Peyer's patch (tissue), 4 donors: Measurements from ENCODE around the gene CDYL. TPM values are rescaled to one million over a fixed set of nuclear protein-coding genes. Genes with fewer than 3 reads are reported as not detected.

Experiments used
- DNase-seq, 3 donors: peaks; one replicate each; pipeline ENCODE4 v3.0.0-alpha.2; 2017 to 2019
- H3K27ac ChIP-seq, 4 donors: fragments of 200-600 bp; sonication (generic); one replicate each; pipeline ENCODE4 v1.5.1; 2016 to 2019
- H3K27me3 ChIP-seq, 2 donors: fragments of 200-600 bp; sonication (generic); one replicate each; pipeline ENCODE4 v1.5.1; 2019
- H3K36me3 ChIP-seq, 3 donors: fragments of 200-600 bp; sonication (generic); one replicate each; pipeline ENCODE4 v1.5.1; 2016 to 2019
- H3K4me1 ChIP-seq, 4 donors: fragments of 200-600 bp; sonication (generic); one replicate each; pipeline ENCODE4 v1.5.1; 2016 to 2019
- H3K4me3 ChIP-seq, 4 donors: fragments of 200-600 bp; sonication (generic); 1 replicate in 3 of 4; 2 replicates in 1 of 4; pipeline ENCODE4 v1.5.1; 2016 to 2019; ENCODE audit warnings: mild to moderate bottlenecking in 1 of 4
- H3K9me3 ChIP-seq, 4 donors: fragments of 200-600 bp; sonication (generic); one replicate each; pipeline ENCODE4 v1.5.1; 2016 to 2019; ENCODE audit warnings: mild to moderate bottlenecking in 1 of 4
- CTCF ChIP-seq, 6 experiments: fragments of 450-650 bp in 4 of 6; fragments of 200-600 bp in 2 of 6; sonication (generic) in 1 of 6; IDR thresholded peaks; one replicate each; pipeline ENCODE4 v1.5.1; 2017 to 2019; ENCODE audit warnings: antibody characterized with exemption in 6 of 6, mild to moderate bottlenecking in 3 of 6, moderate library complexity in 1 of 6
- POLR2A ChIP-seq, 2 donors: fragments of 450-650 bp; IDR thresholded peaks; one replicate each; pipeline ENCODE4 v1.5.1; 2017; ENCODE audit warnings: antibody characterized with exemption in 2 of 2, mild to moderate bottlenecking in 2 of 2, moderate library complexity in 2 of 2
- total RNA-seq, 4 donors: library from RNA; depleted of rRNA; stranded (reverse); fragments of >200 nt; gene quantifications; one replicate each; pipeline ENCODE4 v1.1.0, GENCODE V29; 2016

The CDYL gene
- total RNA-seq, 4 donors from 2014 or later: 31.2 to 77.6 (median 35.2) TPM

DNA sequence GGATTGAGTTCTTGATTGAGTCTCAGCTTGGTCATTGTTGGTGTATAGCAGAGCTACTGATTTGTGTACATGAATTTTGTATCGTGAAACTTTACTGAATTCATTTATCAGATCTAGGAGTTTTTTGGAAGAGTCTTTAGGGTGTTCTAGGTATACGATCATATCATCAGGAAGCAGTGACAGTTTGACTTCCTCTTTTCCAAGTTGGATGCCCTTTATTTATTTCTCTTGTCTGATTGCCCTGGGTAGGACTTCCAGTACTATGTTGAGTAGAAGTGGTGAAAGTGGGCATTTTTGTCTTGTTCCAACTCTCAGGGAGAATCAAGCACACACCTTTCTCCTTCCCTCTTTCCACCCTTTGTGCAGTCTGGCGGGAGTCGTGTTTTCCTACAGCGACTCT, 201.3 kb downstream of the CDYL start:
- H3K36me3 ChIP-seq: no peaks in the 10 kb centered on the region
- no peaks in the 10 kb centered on the region for H3K4me1 ChIP-seq
- TF ChIP-seq POLR2A (IDR thresholded peaks at IDR 0.05): no peak
- no peak for TF ChIP-seq CTCF (IDR thresholded peaks at IDR 0.05)
- no peaks in the 10 kb centered on the region for H3K27me3 ChIP-seq
- no peak overlapping the region for H3K4me3 ChIP-seq
- no peak overlapping the region for H3K27ac ChIP-seq
- no peak for DNase-seq
- H3K9me3 ChIP-seq: peaks cover 0 to 9% (median 2%) of the 10 kb centered on the region in 4 donors

GRCh38 chr6:4979426-4979825, 203.2 kb downstream of the CDYL start:
- Histone ChIP-seq H3K9me3 (peaks cover 0 to 9% (median 2%) of the 10 kb centered on the region in 4 donors), H3K36me3 (no peaks in the 10 kb centered on the region), H3K27ac (no peak overlapping the region), H3K4me3 (no peak overlapping the region), H3K4me1 (no peaks in the 10 kb centered on the region), H3K27me3 (no peaks in the 10 kb centered on the region)
- no peak for DNase-seq
- TF ChIP-seq POLR2A (IDR thresholded peaks at IDR 0.05) (no peak), CTCF (IDR thresholded peaks at IDR 0.05) (no peak)

DNA sequence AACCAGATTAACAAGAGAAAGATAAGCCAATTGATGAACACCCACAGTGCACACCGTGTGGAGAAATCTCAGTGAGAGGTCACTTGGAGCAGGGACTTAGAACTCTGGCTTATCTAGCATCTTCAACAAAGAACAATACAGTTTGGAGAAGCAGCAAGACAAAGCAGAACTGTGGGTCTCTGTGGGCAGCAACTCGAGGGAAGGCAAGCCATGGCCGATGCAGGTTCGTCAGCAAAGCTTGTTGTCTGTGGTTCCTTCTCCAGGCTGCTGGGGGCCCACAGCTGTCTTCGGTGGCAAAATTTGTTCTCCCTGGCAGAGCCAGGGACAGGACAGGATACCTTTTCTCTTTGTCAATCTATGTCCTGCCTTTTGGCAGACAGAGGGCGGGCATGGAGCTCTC, 205.6 kb downstream of the CDYL start:
- H3K9me3 ChIP-seq: peaks cover 0 to 9% (median 2%) of the 10 kb centered on the region in 4 donors
- H3K27ac ChIP-seq: no peak overlapping the region
- no peaks in the 10 kb centered on the region for H3K4me1 ChIP-seq

DNA sequence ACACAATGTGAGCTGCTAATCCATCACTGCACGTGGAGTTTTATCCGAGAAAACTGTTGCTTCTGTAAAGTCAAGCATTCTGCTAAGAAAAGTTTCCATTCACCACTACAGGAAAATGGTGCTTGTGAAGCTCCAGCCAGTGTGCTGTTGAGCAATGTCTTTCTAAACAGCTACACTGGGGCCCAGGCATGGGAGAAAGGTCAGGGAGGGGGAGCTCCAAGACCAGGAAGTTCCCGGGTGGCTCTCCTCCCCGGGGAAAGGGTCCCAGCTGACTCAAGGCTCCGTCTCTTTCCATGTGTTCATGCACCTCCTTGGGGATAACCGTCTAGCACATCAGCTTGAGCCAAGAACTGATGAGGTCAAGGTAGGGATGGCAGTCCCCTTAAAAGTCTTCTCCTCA, 207.1 kb downstream of the CDYL start:
- Histone ChIP-seq H3K4me1 (no peaks in the 10 kb centered on the region), H3K27me3 (no peaks in the 10 kb centered on the region), H3K27ac (no peak overlapping the region), H3K36me3 (no peaks in the 10 kb centered on the region), H3K4me3 (no peak overlapping the region), H3K9me3 (peaks cover 0 to 9% (median 2%) of the 10 kb centered on the region in 4 donors)
- no peak for DNase-seq
- TF ChIP-seq POLR2A (IDR thresholded peaks at IDR 0.05): no peak
- no peak for TF ChIP-seq CTCF (IDR thresholded peaks at IDR 0.05)

More for the DNA sequence above, 205.6 kb downstream of the CDYL start:
- Histone ChIP-seq H3K4me3 (no peak overlapping the region), H3K27me3 (no peaks in the 10 kb centered on the region), H3K36me3 (no peaks in the 10 kb centered on the region)
- no peak for DNase-seq
- no peak for TF ChIP-seq POLR2A (IDR thresholded peaks at IDR 0.05)
- TF ChIP-seq CTCF (IDR thresholded peaks at IDR 0.05): no peak

DNA sequence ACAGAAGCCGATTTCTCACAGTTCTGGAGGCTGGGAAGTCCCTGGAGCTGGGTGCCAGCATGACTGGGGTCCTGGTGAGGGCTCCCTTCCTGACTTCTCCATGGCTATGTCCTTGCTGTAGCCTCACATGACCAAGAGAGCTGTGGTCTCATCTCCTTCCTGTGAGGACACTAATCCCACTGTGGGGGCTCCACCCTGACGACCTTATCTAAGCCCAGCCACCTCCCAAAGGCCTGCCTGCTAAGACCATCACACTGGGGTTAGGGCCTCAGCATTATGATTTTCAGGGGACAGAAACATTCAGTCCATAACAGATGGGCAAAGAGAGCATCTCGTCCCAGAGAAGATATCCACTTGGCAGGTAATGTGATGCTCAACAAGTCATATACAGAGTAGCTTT, 210.8 kb downstream of the CDYL start:
- Histone ChIP-seq H3K4me1 (no peaks in the 10 kb centered on the region), H3K4me3 (no peak overlapping the region), H3K27me3 (no peaks in the 10 kb centered on the region), H3K9me3 (no peaks in the 10 kb centered on the region), H3K27ac (no peak overlapping the region), H3K36me3 (no peaks in the 10 kb centered on the region)
- DNase-seq: no peak
- no peak for TF ChIP-seq CTCF (IDR thresholded peaks at IDR 0.05)
- TF ChIP-seq POLR2A (IDR thresholded peaks at IDR 0.05): no peak

DNA sequence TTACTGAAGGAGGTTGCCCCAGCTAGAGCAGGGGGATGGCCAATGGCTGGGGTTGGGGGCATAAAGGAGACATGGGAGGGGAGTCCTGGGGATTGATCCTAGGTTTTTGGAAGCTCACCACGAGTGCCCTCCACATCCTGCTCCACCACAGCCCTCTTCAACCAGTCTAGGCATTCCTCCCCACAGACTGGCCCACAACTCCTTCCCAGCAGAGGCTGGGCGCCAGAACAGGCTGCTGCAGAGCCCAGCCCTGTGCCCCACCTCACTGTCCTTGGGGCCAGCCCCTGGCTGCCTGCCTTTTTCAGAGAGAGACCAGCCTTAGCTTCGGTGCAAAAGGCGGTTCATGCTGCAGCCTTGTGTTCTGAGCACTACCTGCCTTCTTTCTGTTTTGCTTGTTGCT, 211.2 kb downstream of the CDYL start:
- Histone ChIP-seq H3K27me3 (no peaks in the 10 kb centered on the region), H3K9me3 (no peaks in the 10 kb centered on the region), H3K4me3 (no peak overlapping the region), H3K27ac (no peak overlapping the region), H3K36me3 (no peaks in the 10 kb centered on the region), H3K4me1 (no peaks in the 10 kb centered on the region)
- no peak for DNase-seq
- TF ChIP-seq CTCF (IDR thresholded peaks at IDR 0.05) (no peak), POLR2A (IDR thresholded peaks at IDR 0.05) (no peak)
